GM21515 (cell line): ENCODE results near the gene RANBP6.

ENCODE experiments used
- ATAC-seq: cut with Tn5 transposase; IDR thresholded peaks from one replicate; pipeline ENCODE4 v1.9.1; 2021; ENCODE audit not compliant: unreplicated experiment

The RANBP6 gene

DNA sequence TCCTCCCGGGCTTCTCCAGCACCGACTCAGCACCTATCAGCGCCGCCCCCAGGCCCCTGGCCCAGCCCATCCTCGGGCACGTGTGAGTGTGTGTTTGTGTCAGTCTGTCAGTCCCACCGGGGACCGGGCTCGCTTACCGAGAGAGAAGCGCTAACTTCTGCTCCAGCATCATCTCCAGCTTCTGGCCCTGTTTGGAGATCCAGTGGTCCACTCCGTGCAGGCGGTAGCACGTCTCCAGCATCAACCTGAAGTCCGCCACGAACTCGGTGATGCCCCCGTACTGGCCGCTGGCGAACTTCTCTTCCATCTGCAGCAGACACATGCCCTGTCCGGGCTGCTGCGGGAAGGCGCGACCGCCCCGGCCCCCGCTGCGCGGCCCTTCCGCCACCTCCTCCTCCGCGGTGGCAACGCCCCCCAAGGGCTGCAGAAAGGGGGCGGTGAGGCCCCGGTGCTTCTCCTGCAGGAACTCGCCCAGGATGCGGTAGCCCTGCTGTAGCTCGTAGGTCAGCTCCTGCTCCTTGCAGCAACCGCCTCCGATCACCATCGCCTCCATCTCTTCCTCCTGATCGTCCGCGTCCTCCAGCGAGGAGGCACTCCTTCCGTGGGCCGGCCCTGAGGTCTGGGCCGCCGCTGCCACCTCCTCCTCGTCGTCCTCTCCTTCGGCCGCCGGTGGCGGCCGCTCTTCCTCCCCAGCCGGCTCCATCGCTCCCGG lies 8.2 kb downstream of the RANBP6 start:
- ATAC-seq, result peak; percentile 76

- ATAC-seq, result no peak
Observed at GRCh38 chr9:6006749-6007057, 8.7 kb downstream of the RANBP6 start.

DNA sequence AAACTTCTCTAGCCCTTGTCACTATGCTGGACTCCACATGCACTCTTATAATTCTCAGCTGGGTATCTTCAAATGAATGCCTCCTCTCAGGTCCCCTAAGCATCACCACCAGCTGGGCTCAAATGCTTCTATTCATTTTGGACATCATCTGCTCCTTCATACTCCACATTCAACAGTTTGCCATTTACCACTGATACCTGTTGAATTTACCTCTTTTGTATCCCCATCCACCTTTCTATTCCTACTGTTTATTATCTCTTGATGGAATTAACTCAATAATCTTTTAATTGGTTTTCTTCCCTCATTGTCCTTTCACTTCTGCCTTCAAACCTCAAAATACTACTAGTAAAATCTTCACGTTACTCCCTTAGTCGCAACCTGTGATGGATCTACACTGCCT lies 14.5 kb downstream of the RANBP6 start:
- no peak for ATAC-seq

GRCh38 chr9:5999443-6000101 lies 15.9 kb downstream of the RANBP6 start:
- ATAC-seq, result no peak

GRCh38 chr9:5994493-5994892 lies 20.9 kb downstream of the RANBP6 start:
- ATAC-seq, result no peak

DNA sequence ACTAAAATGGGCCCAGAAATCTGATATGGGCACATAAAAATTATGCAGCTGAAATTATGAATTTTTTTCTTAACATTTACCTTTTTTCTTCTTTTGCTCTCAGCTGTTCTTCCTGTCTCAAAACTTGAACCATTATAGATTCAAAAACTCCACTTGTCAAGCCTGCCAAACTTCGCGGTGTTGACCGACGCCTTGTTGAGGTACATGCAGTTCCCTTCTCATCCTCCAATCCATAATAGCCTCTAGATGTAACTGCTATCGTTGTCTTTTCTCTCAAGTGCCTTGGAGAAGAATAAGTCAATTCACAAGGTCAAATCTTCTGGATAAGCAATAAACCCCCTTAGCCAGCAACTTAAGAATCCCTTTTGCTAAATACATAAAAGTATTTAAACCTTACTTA lies 27.2 kb downstream of the RANBP6 start:
- no peak for ATAC-seq

GRCh38 chr9:5983042-5983441 lies 32.4 kb downstream of the RANBP6 start:
- no peak for ATAC-seq

DNA sequence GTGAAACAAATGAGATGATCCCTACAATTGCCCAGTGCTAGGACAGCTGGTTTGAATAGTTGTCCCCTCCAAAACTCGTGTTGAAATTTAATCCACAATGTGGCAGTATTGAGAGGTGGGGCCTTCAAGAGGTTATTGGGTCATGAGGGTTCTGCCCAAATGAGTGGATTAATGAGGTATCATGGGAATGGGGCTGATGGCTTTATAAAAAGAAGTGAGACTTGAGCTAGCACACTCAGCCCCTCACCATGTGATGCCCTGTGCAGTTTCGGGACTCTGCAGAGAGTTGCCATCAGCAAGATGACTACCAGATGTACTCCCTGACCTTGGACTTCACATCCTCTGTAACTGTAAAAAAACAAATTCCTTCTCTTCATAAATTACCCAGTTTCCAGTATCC lies 33.1 kb downstream of the RANBP6 start:
- no peak for ATAC-seq

GRCh38 chr9:5978523-5978922 lies 36.9 kb downstream of the RANBP6 start:
- no peak for ATAC-seq

- ATAC-seq, result no peak
Observed at GRCh38 chr9:5976674-5977397, 38.6 kb downstream of the RANBP6 start.

- ATAC-seq, result no peak
Observed at GRCh38 chr9:5971740-5972139, 43.7 kb downstream of the RANBP6 start.
